GM21390 (cell line): Measurements from ENCODE around the gene GAK.
"Not testable (repeated sequence)": the region's sequence is repeated elsewhere in the genome, so short reads cannot be mapped to it uniquely, and the experiment has no call there.

ENCODE experiments used
- ATAC-seq: cut with Tn5 transposase; IDR thresholded peaks from one replicate; pipeline ENCODE4 v1.9.1; 2021; ENCODE audit not compliant: unreplicated experiment

The GAK gene

GRCh38 chr4:927566-927965, 4.5 kb downstream of the GAK start:
- not testable (repeated sequence) for ATAC-seq

GRCh38 chr4:926538-926937, 5.6 kb downstream of the GAK start:
- ATAC-seq, result no peak

- ATAC-seq, result no peak
These were observed 6.2 kb downstream of the GAK start for GRCh38 chr4:925771-926500.

GRCh38 chr4:925171-925570, 6.9 kb downstream of the GAK start:
- no peak for ATAC-seq

- no peak for ATAC-seq
These were observed 7.7 kb downstream of the GAK start for GRCh38 chr4:924107-925096.

- peak; percentile 59 for ATAC-seq
These were observed 10.2 kb downstream of the GAK start for GRCh38 chr4:921830-922331.

- ATAC-seq, result not testable (repeated sequence)
These were observed 13.0 kb downstream of the GAK start for GRCh38 chr4:919004-919680.

GRCh38 chr4:918591-918990, 13.5 kb downstream of the GAK start:
- not testable (repeated sequence) for ATAC-seq

- ATAC-seq, result no peak
These were observed 14.1 kb downstream of the GAK start for GRCh38 chr4:917992-918391.

GRCh38 chr4:917466-917865, 14.7 kb downstream of the GAK start:
- ATAC-seq, result no peak

GRCh38 chr4:915595-915994, 16.5 kb downstream of the GAK start:
- ATAC-seq, result no peak

- ATAC-seq, result peak; percentile 58
These were observed 17.1 kb downstream of the GAK start for GRCh38 chr4:915041-915474.

- no peak for ATAC-seq
These were observed 17.6 kb downstream of the GAK start for GRCh38 chr4:914531-914930.

- no peak for ATAC-seq
These were observed 18.9 kb downstream of the GAK start for GRCh38 chr4:913280-913618.

GRCh38 chr4:912548-913279, 19.4 kb downstream of the GAK start:
- no peak for ATAC-seq

- no peak for ATAC-seq
These were observed 20.1 kb downstream of the GAK start for GRCh38 chr4:911871-912490.

- ATAC-seq, result no peak
These were observed 20.8 kb downstream of the GAK start for GRCh38 chr4:911221-911751.

- ATAC-seq, result no peak
These were observed 21.6 kb downstream of the GAK start for GRCh38 chr4:910366-911091.

GRCh38 chr4:909821-910220, 22.3 kb downstream of the GAK start:
- ATAC-seq, result no peak
